BLaER1 (cell line): Measurements from ENCODE around the gene CA7.

Experiments
- H3K27ac ChIP-seq: shearing (Covaris generic); formaldehyde crosslinking; 2 replicates; pipeline ENCODE4 v1.8.1; 2022
- H3K27me3 ChIP-seq: shearing (Covaris generic); formaldehyde crosslinking; 2 replicates; pipeline ENCODE4 v1.8.1; 2022
- H3K36me3 ChIP-seq: shearing (Covaris generic); formaldehyde crosslinking; 2 replicates; pipeline ENCODE4 v1.8.1; 2022
- H3K4me1 ChIP-seq: shearing (Covaris generic); formaldehyde crosslinking; 2 replicates; pipeline ENCODE4 v1.8.1; 2022
- H3K4me2 ChIP-seq: shearing (Covaris generic); formaldehyde crosslinking; 2 replicates; pipeline ENCODE4 v1.8.1; 2022
- H3K4me3 ChIP-seq: shearing (Covaris generic); formaldehyde crosslinking; 2 replicates; pipeline ENCODE4 v1.8.1; 2022
- H3K9ac ChIP-seq: shearing (Covaris generic); formaldehyde crosslinking; 2 replicates; pipeline ENCODE4 v1.8.1; 2022
- H3K9me3 ChIP-seq: shearing (Covaris generic); formaldehyde crosslinking; 2 replicates; pipeline ENCODE4 v1.8.1; 2022
- H4K20me1 ChIP-seq: shearing (Covaris generic); formaldehyde crosslinking; 2 replicates; pipeline ENCODE4 v1.8.1; 2022
- Cebpa-rat ChIP-seq: shearing (Covaris generic); IDR thresholded peaks from 2 replicates; pipeline ENCODE4 v1.8.1; 2022

Gene CA7

DNA sequence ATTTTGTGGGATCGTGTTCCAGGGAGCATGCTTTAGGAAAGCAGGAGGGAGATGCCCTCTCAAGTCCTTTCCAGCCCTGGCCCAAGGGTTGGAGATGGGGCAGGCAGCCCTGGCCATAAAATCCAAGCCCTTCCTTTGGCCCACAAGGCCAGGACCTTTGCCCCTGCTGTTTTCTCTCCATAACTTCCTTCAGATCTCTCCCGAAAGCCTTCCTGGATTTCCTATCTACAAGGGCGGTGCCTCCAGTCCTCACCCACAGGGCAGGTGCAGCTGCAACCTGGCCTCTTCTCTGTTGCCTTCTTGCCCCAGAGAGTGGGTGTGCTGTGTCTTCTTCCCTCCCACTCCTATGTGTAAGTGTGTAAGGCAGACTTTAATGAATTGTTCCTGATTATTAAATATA, 27.6 kb downstream of the CA7 start:
- peaks cover 52% of the 10 kb centered on the region for H3K4me1 ChIP-seq
- H3K27me3 ChIP-seq, result no peaks in the 10 kb centered on the region
- H4K20me1 ChIP-seq, result no peaks in the 10 kb centered on the region
- H3K27ac ChIP-seq, result no peak overlapping the region
- H3K9ac ChIP-seq, result no peak overlapping the region
- no peaks in the 10 kb centered on the region for H3K36me3 ChIP-seq
- H3K9me3 ChIP-seq, result peaks cover 7% of the 10 kb centered on the region
- no peak for TF ChIP-seq Cebpa-rat
- H3K4me3 ChIP-seq, result no peak overlapping the region
- peak overlapping the region; percentile 99 for H3K4me2 ChIP-seq

DNA sequence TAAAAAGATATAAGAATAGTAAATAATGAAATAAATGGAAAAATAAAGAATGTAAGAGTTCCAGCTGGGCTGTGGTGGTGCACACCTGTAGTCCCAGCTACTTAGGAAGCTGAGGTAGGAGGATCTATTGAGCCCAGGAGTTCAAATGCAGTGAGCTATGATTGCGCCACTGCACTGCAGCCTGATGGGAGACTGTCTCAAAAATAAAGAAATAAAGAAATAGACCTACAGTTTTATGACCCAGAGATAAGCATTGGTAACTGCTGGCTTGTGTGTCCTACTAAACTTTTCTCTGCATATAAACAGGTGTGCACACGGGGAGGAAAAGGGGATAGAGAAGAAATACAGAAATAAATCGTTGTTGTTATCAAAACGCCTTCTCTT, 28.3 kb downstream of the CA7 start:
- Histone ChIP-seq H3K36me3 (no peaks in the 10 kb centered on the region), H3K9me3 (peaks cover 7% of the 10 kb centered on the region), H3K27me3 (no peaks in the 10 kb centered on the region), H3K4me1 (peaks cover 59% of the 10 kb centered on the region), H3K4me2 (peak overlapping the region; percentile 99), H3K4me3 (peak overlapping the region; percentile 60), H3K27ac (0 out of 2 replicates have a peak overlapping the region, but pooled peaks have one; percentile 55), H4K20me1 (no peaks in the 10 kb centered on the region), H3K9ac (0 out of 2 replicates have a peak overlapping the region, but pooled peaks have one; percentile 55)
- TF ChIP-seq Cebpa-rat, result no peak

DNA sequence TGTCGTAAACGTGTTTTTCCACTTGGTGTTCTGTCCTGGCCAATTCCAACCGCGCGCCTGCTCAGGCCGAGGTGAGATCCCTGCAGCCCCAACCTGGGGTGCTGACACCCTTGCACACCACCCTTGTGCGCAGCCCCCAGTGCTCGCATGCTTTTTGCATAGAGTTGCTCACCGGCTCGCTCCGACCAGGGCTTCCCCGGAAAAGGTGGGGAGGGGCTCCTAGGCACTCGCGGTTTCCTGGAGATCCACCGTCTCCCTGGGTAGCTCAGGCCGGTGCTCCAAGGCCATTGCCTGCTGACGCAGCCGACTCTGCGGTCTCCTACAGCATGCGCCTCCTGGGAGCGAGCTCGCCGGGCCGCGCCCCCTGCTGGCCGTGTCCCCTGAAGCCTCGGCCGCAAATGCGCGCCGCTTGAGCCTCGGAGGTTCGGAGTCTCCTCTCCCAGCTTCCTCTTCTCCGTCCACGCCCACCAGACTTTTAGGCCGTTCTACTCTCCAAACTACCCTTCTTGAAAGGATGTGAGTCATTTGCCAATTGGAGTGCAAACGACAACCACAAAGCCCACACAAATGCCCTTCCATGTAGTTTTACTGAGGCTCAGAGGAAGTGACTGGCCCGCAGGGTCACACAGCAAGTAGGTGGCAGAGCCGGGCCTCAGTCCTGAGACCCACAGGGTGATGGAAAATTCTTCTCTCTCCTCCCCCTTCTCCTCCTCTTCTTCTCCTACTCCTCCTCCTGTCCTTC, 28.9 kb downstream of the CA7 start:
- TF ChIP-seq Cebpa-rat, result no peak
- H3K27me3 ChIP-seq, result no peaks in the 10 kb centered on the region
- H3K4me1 ChIP-seq, result peaks cover 64% of the 10 kb centered on the region
- peak overlapping the region; percentile 99 for H3K4me2 ChIP-seq
- H4K20me1 ChIP-seq, result no peaks in the 10 kb centered on the region
- H3K27ac ChIP-seq, result 0 out of 2 replicates have a peak overlapping the region, but pooled peaks have one; percentile 55
- H3K36me3 ChIP-seq, result no peaks in the 10 kb centered on the region
- H3K9ac ChIP-seq, result 0 out of 2 replicates have a peak overlapping the region, but pooled peaks have one; percentile 55
- peaks cover 7% of the 10 kb centered on the region for H3K9me3 ChIP-seq
- H3K4me3 ChIP-seq, result peak overlapping the region; percentile 60

DNA sequence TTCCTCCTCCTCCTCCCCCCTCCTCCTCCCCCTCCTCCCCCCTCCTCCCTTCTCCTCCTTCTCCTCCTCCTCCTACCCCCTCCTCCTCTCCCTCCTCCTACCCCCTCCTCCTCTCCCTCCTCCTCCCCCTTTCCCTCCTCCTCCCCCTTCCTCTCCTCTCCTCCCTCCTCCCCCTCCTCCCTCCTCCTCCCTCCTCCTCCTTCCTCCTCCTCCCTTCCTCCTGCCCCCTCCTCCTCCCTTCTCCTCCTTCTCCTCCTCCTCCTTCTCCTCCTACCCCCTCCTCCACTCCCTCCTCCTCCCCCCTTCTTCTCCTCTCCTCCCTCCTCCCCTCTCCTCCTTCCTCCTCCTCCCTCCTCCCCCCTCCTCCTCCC, 29.5 kb downstream of the CA7 start:
- H3K4me2 ChIP-seq, result no peak overlapping the region
- no peaks in the 10 kb centered on the region for H3K27me3 ChIP-seq
- H3K9me3 ChIP-seq, result peaks cover 7% of the 10 kb centered on the region
- no peak overlapping the region for H3K27ac ChIP-seq
- no peaks in the 10 kb centered on the region for H4K20me1 ChIP-seq
- peaks cover 70% of the 10 kb centered on the region for H3K4me1 ChIP-seq
- H3K4me3 ChIP-seq, result no peak overlapping the region
- H3K36me3 ChIP-seq, result no peaks in the 10 kb centered on the region
- H3K9ac ChIP-seq, result no peak overlapping the region
- no peak for TF ChIP-seq Cebpa-rat

DNA sequence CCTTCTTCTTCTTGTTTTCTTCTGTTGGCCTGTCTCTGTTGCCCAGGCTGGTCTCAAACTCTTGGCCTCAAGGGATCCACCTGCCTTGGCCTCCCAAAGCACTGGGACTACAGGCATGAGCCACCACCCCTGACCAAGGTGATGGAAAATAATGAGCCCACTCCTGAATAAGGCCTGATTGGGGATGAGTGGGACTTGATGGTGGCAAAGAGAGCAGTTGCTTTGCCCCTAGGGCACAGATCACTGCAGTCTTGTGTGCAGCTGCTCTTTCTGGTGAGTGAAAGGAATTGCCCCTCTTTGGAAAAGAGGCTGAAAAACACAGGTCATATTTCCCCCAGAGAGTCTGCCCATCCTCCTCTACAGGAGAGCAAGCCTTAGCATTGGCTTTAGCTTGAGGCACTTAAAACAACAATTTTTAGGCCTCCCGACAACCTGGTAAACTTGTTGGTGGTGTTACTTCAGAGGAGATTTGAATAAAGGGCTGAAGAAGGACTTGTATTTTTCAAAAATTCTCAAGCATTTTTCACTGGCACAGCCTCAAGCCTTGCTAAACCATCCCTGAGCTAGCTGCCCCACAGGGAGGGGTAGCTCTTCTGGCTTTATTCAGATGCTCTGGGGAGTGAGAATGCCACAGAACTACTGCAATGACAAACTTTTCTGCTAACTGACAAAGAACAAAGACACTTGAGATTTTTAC, 30.0 kb downstream of the CA7 start:
- H4K20me1 ChIP-seq, result no peaks in the 10 kb centered on the region
- peaks cover 7% of the 10 kb centered on the region for H3K9me3 ChIP-seq
- no peaks in the 10 kb centered on the region for H3K36me3 ChIP-seq
- H3K4me2 ChIP-seq, result peak overlapping the region; percentile 47
- peak overlapping the region; percentile 11; the same call in 1 of the 2 replicates for H3K9ac ChIP-seq
- peak overlapping the region; percentile 78 for H3K27ac ChIP-seq
- no peaks in the 10 kb centered on the region for H3K27me3 ChIP-seq
- peaks cover 75% of the 10 kb centered on the region for H3K4me1 ChIP-seq
- no peak for TF ChIP-seq Cebpa-rat
- H3K4me3 ChIP-seq, result no peak overlapping the region

DNA sequence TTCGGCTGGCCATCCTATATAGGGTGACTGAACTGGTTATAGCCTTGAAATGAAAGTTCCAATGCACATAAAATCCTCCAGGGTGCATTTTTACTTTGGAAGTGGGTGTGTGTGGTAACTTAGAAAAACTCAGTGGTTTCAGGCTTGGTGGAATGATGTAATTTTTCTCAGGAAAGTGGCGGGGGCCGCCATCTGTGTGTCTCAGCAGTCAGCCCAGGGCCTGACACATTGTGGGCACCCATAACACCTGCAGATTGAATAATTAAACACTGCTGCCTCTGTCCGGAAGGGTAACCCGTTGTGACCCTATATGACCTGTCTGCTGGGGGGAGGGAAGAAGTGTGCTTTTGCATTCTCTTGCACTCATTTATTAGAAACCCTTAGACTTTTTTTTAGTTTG, 33.9 kb downstream of the CA7 start:
- Histone ChIP-seq H3K9ac (peak overlapping the region; percentile 68), H3K27me3 (no peaks in the 10 kb centered on the region), H3K4me3 (no peak overlapping the region), H3K4me1 (peaks cover 84% of the 10 kb centered on the region), H3K27ac (peak overlapping the region; percentile 91), H3K4me2 (peak overlapping the region; percentile 76), H4K20me1 (peaks cover 24% of the 10 kb centered on the region), H3K9me3 (peaks cover 7% of the 10 kb centered on the region), H3K36me3 (0 out of 2 replicates have a peak, but pooled peaks cover 5% of the 10 kb centered on the region)
- TF ChIP-seq Cebpa-rat, result no peak; the same call in 1 of the 2 replicates

DNA sequence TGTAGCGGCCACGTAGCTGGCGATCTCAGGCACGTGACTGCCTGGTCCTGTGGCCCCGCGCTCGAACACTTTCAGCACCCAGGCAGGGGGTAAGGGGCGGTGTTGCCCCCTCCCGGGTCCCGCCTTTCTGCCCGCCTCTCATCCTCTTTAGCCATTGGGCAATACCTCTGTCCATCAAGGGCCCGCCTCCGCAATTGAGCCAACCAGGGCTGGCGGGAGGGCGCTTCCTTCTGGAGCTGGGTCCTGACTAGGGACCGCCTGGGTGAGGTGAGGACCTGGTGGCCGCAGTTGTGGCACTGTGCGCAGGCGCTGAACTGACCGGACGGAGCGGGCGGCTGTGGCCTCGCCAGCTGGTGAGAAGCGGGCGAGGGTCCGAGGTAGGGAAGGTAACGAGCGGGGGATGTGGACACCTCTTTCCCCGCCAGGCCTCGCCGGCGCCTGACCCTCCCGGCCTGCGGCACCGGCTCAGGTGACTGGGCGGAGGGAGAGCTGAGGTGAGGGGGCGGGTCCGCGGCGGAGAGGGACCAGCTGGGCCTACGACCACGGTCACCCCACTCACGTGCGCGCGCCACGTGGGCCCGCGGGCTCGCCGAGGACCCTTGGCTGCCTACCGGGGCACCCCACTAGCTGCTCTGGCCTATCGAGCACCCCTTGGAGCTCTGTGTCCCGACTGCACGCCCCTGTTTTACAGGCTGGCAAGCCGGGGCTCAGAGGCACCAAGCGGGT, 36.2 kb downstream of the CA7 start, which contains the start of gene PDP2:
PDP2 (plus strand) TSS at position 228 of the 726 bp plus-strand sequence. CDS start 3,770 bp downstream, outside the sequence.
- Histone ChIP-seq H3K27me3 (no peaks in the 10 kb centered on the region), H3K27ac (peak within 1 kb of the TSS; percentile 90), H3K36me3 (peaks cover 29% of the 10 kb centered on the region), H3K4me1 (peaks cover 91% of the 10 kb centered on the region), H3K9ac (peak within 1 kb of the TSS; percentile 91), H3K4me2 (peak within 1 kb of the TSS; percentile 96), H3K4me3 (peak within 1 kb of the TSS; percentile 94), H4K20me1 (peaks cover 47% of the 10 kb centered on the region), H3K9me3 (peaks cover 7% of the 10 kb centered on the region)
- TF ChIP-seq Cebpa-rat, result peak; percentile 41; the same call in 1 of the 2 replicates

DNA sequence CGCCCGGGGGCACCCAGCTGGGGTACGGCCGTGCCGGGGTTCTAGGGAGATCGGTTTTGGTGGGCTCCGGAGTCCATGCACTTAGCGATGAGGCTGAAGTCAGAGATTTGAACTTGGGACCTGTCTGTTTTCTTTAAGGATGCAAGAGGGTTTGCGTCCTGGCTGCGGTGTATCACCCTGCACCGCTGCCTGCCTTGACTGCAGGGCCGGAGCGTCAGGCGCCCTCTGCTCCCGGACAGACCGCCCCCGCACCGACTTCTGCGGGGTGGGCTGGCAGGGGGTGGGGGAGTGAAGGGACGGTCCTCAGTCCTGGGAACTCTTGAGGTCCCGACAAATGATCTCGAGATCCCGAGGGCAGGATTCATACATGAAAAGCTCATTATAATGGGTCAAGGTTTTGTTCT, 36.8 kb downstream of the CA7 start:
- H3K27ac ChIP-seq, result peak overlapping the region; percentile 90
- H3K9ac ChIP-seq, result peak overlapping the region; percentile 91
- no peak for TF ChIP-seq Cebpa-rat
- peaks cover 53% of the 10 kb centered on the region for H4K20me1 ChIP-seq
- peaks cover 87% of the 10 kb centered on the region for H3K4me1 ChIP-seq
- H3K36me3 ChIP-seq, result peaks cover 34% of the 10 kb centered on the region
- no peaks in the 10 kb centered on the region for H3K27me3 ChIP-seq
- peak overlapping the region; percentile 94 for H3K4me3 ChIP-seq
- H3K9me3 ChIP-seq, result peaks cover 7% of the 10 kb centered on the region
- H3K4me2 ChIP-seq, result peak overlapping the region; percentile 96

DNA sequence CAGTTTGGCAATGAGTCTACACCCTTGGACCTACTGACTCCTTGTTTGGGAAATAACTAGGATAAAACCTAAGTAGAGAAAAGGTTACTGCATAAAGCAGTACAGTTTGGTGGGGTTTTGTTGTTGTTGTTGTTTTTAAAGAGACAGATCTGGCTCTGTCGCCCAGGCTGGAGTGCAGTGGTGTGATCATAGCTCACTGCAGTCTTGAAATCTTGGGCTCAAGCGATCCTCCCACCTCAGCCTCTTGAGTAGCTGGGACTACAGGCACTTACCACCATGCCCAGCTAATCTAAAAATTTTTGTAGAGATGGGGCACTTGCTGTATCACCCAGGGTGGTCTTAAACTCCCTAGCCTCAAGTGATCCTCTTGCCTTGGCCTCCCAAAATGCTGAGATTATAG, 37.3 kb downstream of the CA7 start:
- H3K4me1 ChIP-seq, result peaks cover 87% of the 10 kb centered on the region
- peaks cover 37% of the 10 kb centered on the region for H3K36me3 ChIP-seq
- H3K27me3 ChIP-seq, result no peaks in the 10 kb centered on the region
- no peak overlapping the region for H3K27ac ChIP-seq
- H3K4me3 ChIP-seq, result peak overlapping the region; percentile 94
- peaks cover 59% of the 10 kb centered on the region for H4K20me1 ChIP-seq
- peaks cover 2% of the 10 kb centered on the region for H3K9me3 ChIP-seq
- TF ChIP-seq Cebpa-rat, result no peak
- peak overlapping the region; percentile 91 for H3K9ac ChIP-seq
- peak overlapping the region; percentile 96 for H3K4me2 ChIP-seq
